Ascending aorta (tissue), 2 donors: ENCODE results near the gene SULF2. TPM values are rescaled to one million over a fixed set of nuclear protein-coding genes. Genes with fewer than 3 reads are reported as not detected.

Source experiments
- DNase-seq, 2 donors: peaks; one replicate each; pipeline ENCODE4 v3.0.0-alpha.2; 2019; ENCODE audit warnings: low spot score in 2 of 2
- H3K27ac ChIP-seq, 2 donors: fragments of 200-600 bp; sonication (generic); one replicate each; pipeline ENCODE4 v1.5.1; 2016 to 2017; ENCODE audit warnings: mild to moderate bottlenecking in 1 of 2
- H3K27me3 ChIP-seq: fragments of 200-600 bp; sonication (generic); one replicate; pipeline ENCODE4 v1.5.1; 2017
- H3K36me3 ChIP-seq, 2 donors: fragments of 200-600 bp; sonication (generic); one replicate each; pipeline ENCODE4 v1.5.1; 2016
- H3K4me1 ChIP-seq, 2 donors: fragments of 200-600 bp; sonication (generic); one replicate each; pipeline ENCODE4 v1.5.1; 2016 to 2017; ENCODE audit warnings: mild to moderate bottlenecking in 1 of 2
- H3K4me3 ChIP-seq, 2 donors: fragments of 200-600 bp; sonication (generic); one replicate each; pipeline ENCODE4 v1.5.1; 2016 to 2017; ENCODE audit warnings: mild to moderate bottlenecking in 1 of 2
- H3K9me3 ChIP-seq, 2 donors: fragments of 200-600 bp; sonication (generic); one replicate each; pipeline ENCODE4 v1.5.1; 2016
- CTCF ChIP-seq, 3 experiments: fragments of 200-600 bp in 2 of 3; fragments of 450-650 bp in 1 of 3; sonication (generic) in 2 of 3; IDR thresholded peaks; one replicate each; pipeline ENCODE4 v1.5.1; 2016 to 2019; ENCODE audit warnings: antibody characterized with exemption in 3 of 3, mild to moderate bottlenecking in 1 of 3, moderate library complexity in 1 of 3
- intact Hi-C: fragments of 100-400 bp; cut with DNase I; formaldehyde crosslinking; loops from one replicate; pipeline ENCODE4 v1.15.1; 2023
- total RNA-seq: library from RNA; depleted of rRNA; stranded (reverse); fragments of >200 nt; gene quantifications from one replicate; pipeline ENCODE4 v1.1.0, GENCODE V29; 2016

SULF2 gene
- total RNA-seq, 1 donor from 2014 or later, result 194 TPM

- TF ChIP-seq CTCF (IDR thresholded peaks at IDR 0.05), result no peak
- Histone ChIP-seq H3K9me3 (no peaks in the 10 kb centered on the region), H3K27ac (no peak overlapping the region), H3K4me3 (no peak overlapping the region), H3K27me3 (no peaks in the 10 kb centered on the region), H3K36me3 (peaks cover 0 to 8% of the 10 kb centered on the region in 2 donors), H3K4me1 (peaks cover 0 to 7% of the 10 kb centered on the region in 2 donors)
- intact Hi-C loops, result no loop called here
- no peak for DNase-seq
These were observed 31.5 kb downstream of the SULF2 start for GRCh38 chr20:47753576-47754387.

- no peak for TF ChIP-seq CTCF (IDR thresholded peaks at IDR 0.05)
- H3K27me3 ChIP-seq, result no peaks in the 10 kb centered on the region
- no peak for DNase-seq
- no peaks in the 10 kb centered on the region for H3K9me3 ChIP-seq
- H3K4me3 ChIP-seq, result no peak overlapping the region
- H3K4me1 ChIP-seq, result peaks cover 0 to 7% of the 10 kb centered on the region in 2 donors
- H3K36me3 ChIP-seq, result peaks cover 0 to 8% of the 10 kb centered on the region in 2 donors
- no peak overlapping the region for H3K27ac ChIP-seq
- intact Hi-C loops, result no loop called here
These were observed 33.8 kb downstream of the SULF2 start for GRCh38 chr20:47751449-47751848.

- Histone ChIP-seq H3K4me3 (no peak overlapping the region), H3K27ac (no peak overlapping the region), H3K9me3 (no peaks in the 10 kb centered on the region), H3K36me3 (no peaks in the 10 kb centered on the region), H3K4me1 (peaks cover 0 to 7% of the 10 kb centered on the region in 2 donors), H3K27me3 (no peaks in the 10 kb centered on the region)
- no peak for DNase-seq
- no peak for TF ChIP-seq CTCF (IDR thresholded peaks at IDR 0.05)
- intact Hi-C loops, result no loop called here
These were observed 35.9 kb downstream of the SULF2 start for GRCh38 chr20:47749339-47749738.

GRCh38 chr20:47748823-47749222 is 36.5 kb downstream of the SULF2 start:
- TF ChIP-seq CTCF (IDR thresholded peaks at IDR 0.05), result no peak
- H3K27ac ChIP-seq, result no peak overlapping the region
- no peak for DNase-seq
- intact Hi-C loops, result no loop called here
- no peaks in the 10 kb centered on the region for H3K27me3 ChIP-seq
- H3K4me1 ChIP-seq, result peaks cover 0 to 7% of the 10 kb centered on the region in 2 donors
- no peaks in the 10 kb centered on the region for H3K9me3 ChIP-seq
- H3K4me3 ChIP-seq, result no peak overlapping the region
- no peaks in the 10 kb centered on the region for H3K36me3 ChIP-seq

- intact Hi-C loops, result no loop called here
- Histone ChIP-seq H3K4me1 (peaks cover 0 to 7% of the 10 kb centered on the region in 2 donors), H3K27me3 (no peaks in the 10 kb centered on the region), H3K36me3 (no peaks in the 10 kb centered on the region), H3K9me3 (no peaks in the 10 kb centered on the region), H3K4me3 (no peak overlapping the region), H3K27ac (no peak overlapping the region)
- TF ChIP-seq CTCF (IDR thresholded peaks at IDR 0.05), result no peak
- DNase-seq, result no peak
These were observed 37.2 kb downstream of the SULF2 start for GRCh38 chr20:47748069-47748468.
